Keratinocyte (primary cell): ENCODE data around the gene FOXJ1. TPM values are rescaled to one million over a fixed set of nuclear protein-coding genes. Genes with fewer than 3 reads are reported as not detected.

Experiments
- DNase-seq: peaks from one replicate; pipeline ENCODE4 v3.0.0-alpha.2; 2011; ENCODE audit warnings: low read depth, missing footprints, low spot score
- FAIRE-seq: peaks from 2 replicates; lab custom pipeline; 2011; peaks lifted over from hg19 to GRCh38; lab: Jason Lieb, UNC
- H2AFZ ChIP-seq: 2 replicates; pipeline ENCODE4 v1.6.0; 2012; ENCODE audit warnings: low read length, control low read depth, inconsistent platforms; ENCODE audit not compliant: control insufficient read depth
- H3K27ac ChIP-seq: 2 replicates; pipeline ENCODE4 v1.5.1; 2011; ENCODE audit warnings: low read length; ENCODE audit not compliant: control insufficient read depth, insufficient read depth
- H3K27me3 ChIP-seq: 3 replicates; pipeline ENCODE4 v1.6.0; 2011; ENCODE audit warnings: low read length; ENCODE audit not compliant: control insufficient read depth, insufficient read depth; ENCODE audit errors: extremely low read depth
- H3K36me3 ChIP-seq, 2 experiments: 2 replicates in 1 of 2; 3 replicates in 1 of 2; pipeline ENCODE4 v1.5.1; 2011; ENCODE audit warnings: low read length in 2 of 2, mild to moderate bottlenecking in 1 of 2; ENCODE audit not compliant: control insufficient read depth in 2 of 2, insufficient read depth in 2 of 2; ENCODE audit errors: extremely low read depth in 1 of 2
- H3K4me1 ChIP-seq: 3 replicates; pipeline ENCODE4 v1.5.1; 2011; ENCODE audit warnings: low read length; ENCODE audit not compliant: control insufficient read depth, insufficient read depth; ENCODE audit errors: extremely low read depth
- H3K4me2 ChIP-seq: 3 replicates; pipeline ENCODE4 v1.6.0; 2011; ENCODE audit warnings: low read depth, low read length; ENCODE audit not compliant: control insufficient read depth, insufficient read depth; ENCODE audit errors: extremely low read depth
- H3K4me3 ChIP-seq, 3 experiments: fragments of 200-600 bp in 1 of 3; sonication (generic) in 1 of 3; 2 replicates in 2 of 3; 3 replicates in 1 of 3; pipeline ENCODE4 v1.5.1; 2011 to 2016; ENCODE audit warnings: low read length in 3 of 3, mild to moderate bottlenecking in 3 of 3, control low read depth in 2 of 3, inconsistent platforms in 1 of 3, low read depth in 1 of 3, mixed read lengths in 1 of 3, mixed run types in 1 of 3, moderate library complexity in 1 of 3; ENCODE audit not compliant: control insufficient read depth in 2 of 3, insufficient read depth in 2 of 3; ENCODE audit errors: extremely low read depth in 1 of 3
- H3K79me2 ChIP-seq: 2 replicates; pipeline ENCODE4 v1.6.0; 2012; ENCODE audit warnings: low read length; ENCODE audit not compliant: control insufficient read depth, insufficient read depth
- H3K9ac ChIP-seq: 3 replicates; pipeline ENCODE4 v1.6.0; 2011; ENCODE audit warnings: low read length; ENCODE audit not compliant: control insufficient read depth, insufficient read depth; ENCODE audit errors: extremely low read depth
- H3K9me1 ChIP-seq: 3 replicates; pipeline ENCODE4 v1.6.0; 2011; ENCODE audit warnings: low read length; ENCODE audit not compliant: control insufficient read depth, insufficient read depth; ENCODE audit errors: extremely low read depth
- H3K9me3 ChIP-seq: 2 replicates; pipeline ENCODE4 v1.5.1; 2012; ENCODE audit warnings: low read depth, low read length; ENCODE audit not compliant: control insufficient read depth
- H4K20me1 ChIP-seq: 3 replicates; pipeline ENCODE4 v1.6.0; 2011; ENCODE audit warnings: low read length; ENCODE audit not compliant: control insufficient read depth, insufficient read depth; ENCODE audit errors: extremely low read depth
- CTCF ChIP-seq, 3 experiments: IDR thresholded peaks in 1 of 3; conservative IDR thresholded peaks in 1 of 3; optimal IDR thresholded peaks in 1 of 3; 2 replicates in 2 of 3; 3 replicates in 1 of 3; pipeline versions ENCODE3 to v1.5.1; 2011; ENCODE audit warnings: low read length in 3 of 3, mild to moderate bottlenecking in 3 of 3, moderate library complexity in 2 of 3, control low read depth in 1 of 3, inconsistent platforms in 1 of 3; ENCODE audit not compliant: insufficient read depth in 2 of 3; ENCODE audit errors: extremely low read depth in 1 of 3
- EZH2 ChIP-seq: IDR thresholded peaks from one replicate; pipeline ENCODE4 v1.6.1; 2012; ENCODE audit warnings: inconsistent platforms, mild to moderate bottlenecking, low read length, moderate library complexity
- dilution Hi-C: fragments of 300-500 bp; cut with MboI; formaldehyde crosslinking; loops from one replicate; pipeline ENCODE4 v1.7.0; 2020; ENCODE audit warnings: low sequenced_read_pairs; ENCODE audit not compliant: extremely low pct_ligation_motif_present
- polyA plus RNA-seq, 5 experiments: library from polyadenylated mRNA; depleted of rRNA in 3 of 5; stranded (reverse) in 3 of 5; stranded (forward) in 1 of 5; unstranded in 1 of 5; fragments of >200 nt; gene quantifications; 1 replicate in 1 of 5; 2 replicates in 3 of 5; 3 replicates in 1 of 5; pipeline versions ENCODE4 v1.2.1 to v1.2.3, GENCODE V29; 2011 to 2012; ENCODE audit warnings: missing spikeins in 2 of 5, low read depth in 1 of 5, low replicate concordance in 1 of 5

Gene FOXJ1
- polyA plus RNA-seq, 1 donor (not counting 4 experiments of a cell fraction or from before 2014, with no cell fraction given) = 0.03 TPM

DNA sequence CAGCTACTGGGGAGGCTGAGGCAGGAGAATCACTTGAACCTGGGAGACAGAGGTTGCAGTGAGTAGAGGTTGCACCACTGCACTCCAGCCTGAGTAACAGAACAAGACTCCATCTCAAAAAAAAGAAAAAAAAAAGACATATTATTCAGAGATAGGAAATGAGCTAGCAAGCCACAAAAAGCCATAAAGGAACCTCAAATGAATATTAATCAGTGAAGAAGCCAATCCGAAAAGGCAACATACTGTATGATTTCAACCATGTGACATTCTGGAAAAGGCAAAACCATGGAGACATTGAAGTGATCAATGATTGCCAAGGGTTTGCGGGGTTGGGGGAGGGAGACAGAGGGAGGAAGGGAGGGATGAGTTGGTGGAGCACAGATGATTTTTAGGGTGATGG, 29.1 kb downstream of the FOXJ1 start:
- Histone ChIP-seq H3K9ac (no peak overlapping the region), H4K20me1 (no peaks in the 10 kb centered on the region), H3K4me3 (no peak overlapping the region), H2AFZ (no peak overlapping the region), H3K36me3 (no peaks in the 10 kb centered on the region), H3K79me2 (no peaks in the 10 kb centered on the region), H3K4me1 (no peaks in the 10 kb centered on the region), H3K27ac (no peak overlapping the region), H3K4me2 (no peak overlapping the region), H3K27me3 (no peaks in the 10 kb centered on the region), H3K9me1 (no peaks in the 10 kb centered on the region), H3K9me3 (no peaks in the 10 kb centered on the region)
- no peak for TF ChIP-seq EZH2
- no peak for TF ChIP-seq CTCF (optimal IDR thresholded peaks at IDR 0.05 in 1 of 3, IDR thresholded peaks at IDR 0.05 in 1 of 3, conservative IDR thresholded peaks at IDR 0.05 in 1 of 3; ENCODE audit: extremely low read depth in 1 of 3, insufficient read depth in 2 of 3, low read length in 3 of 3)
- DNase-seq (no peak), FAIRE-seq (no peak)
- dilution Hi-C loops = no loop called here

- peaks cover 8% of the 10 kb centered on the region for H3K79me2 ChIP-seq
- H3K4me1 ChIP-seq = peaks cover 5% of the 10 kb centered on the region
- H3K4me2 ChIP-seq = no peak overlapping the region
- H3K27ac ChIP-seq = no peak overlapping the region
- no peaks in the 10 kb centered on the region for H3K9me3 ChIP-seq
- no peak for FAIRE-seq
- H3K4me3 ChIP-seq = no peak overlapping the region
- H3K9me1 ChIP-seq = no peaks in the 10 kb centered on the region
- TF ChIP-seq EZH2 = no peak
- no peak for TF ChIP-seq CTCF (optimal IDR thresholded peaks at IDR 0.05 in 1 of 3, IDR thresholded peaks at IDR 0.05 in 1 of 3, conservative IDR thresholded peaks at IDR 0.05 in 1 of 3; ENCODE audit: extremely low read depth in 1 of 3, insufficient read depth in 2 of 3, low read length in 3 of 3)
- DNase-seq = no peak
- H3K36me3 ChIP-seq = no peaks in the 10 kb centered on the region
- H2AFZ ChIP-seq = no peak overlapping the region
- no peak overlapping the region for H3K9ac ChIP-seq
- H3K27me3 ChIP-seq = no peaks in the 10 kb centered on the region
- dilution Hi-C loops = no loop called here
- no peaks in the 10 kb centered on the region for H4K20me1 ChIP-seq
Measured at GRCh38 chr17:76107509-76107908, 33.5 kb downstream of the FOXJ1 start.
